COLO668 (cell line): ENCODE measurements around the gene LGALS7B.
A peak's percentile ranks its signal among the peaks of the same experiment; 100 is the strongest.
"Not testable (repeated sequence)": the region's sequence is repeated elsewhere in the genome, so short reads cannot be mapped to it uniquely, and the experiment has no call there.

Source experiments
- DNase-seq: peaks from one replicate; lab custom pipeline; 2025; ENCODE audit not compliant: unreplicated experiment; lab: John Stamatoyannopoulos, UW

The LGALS7B gene

DNA sequence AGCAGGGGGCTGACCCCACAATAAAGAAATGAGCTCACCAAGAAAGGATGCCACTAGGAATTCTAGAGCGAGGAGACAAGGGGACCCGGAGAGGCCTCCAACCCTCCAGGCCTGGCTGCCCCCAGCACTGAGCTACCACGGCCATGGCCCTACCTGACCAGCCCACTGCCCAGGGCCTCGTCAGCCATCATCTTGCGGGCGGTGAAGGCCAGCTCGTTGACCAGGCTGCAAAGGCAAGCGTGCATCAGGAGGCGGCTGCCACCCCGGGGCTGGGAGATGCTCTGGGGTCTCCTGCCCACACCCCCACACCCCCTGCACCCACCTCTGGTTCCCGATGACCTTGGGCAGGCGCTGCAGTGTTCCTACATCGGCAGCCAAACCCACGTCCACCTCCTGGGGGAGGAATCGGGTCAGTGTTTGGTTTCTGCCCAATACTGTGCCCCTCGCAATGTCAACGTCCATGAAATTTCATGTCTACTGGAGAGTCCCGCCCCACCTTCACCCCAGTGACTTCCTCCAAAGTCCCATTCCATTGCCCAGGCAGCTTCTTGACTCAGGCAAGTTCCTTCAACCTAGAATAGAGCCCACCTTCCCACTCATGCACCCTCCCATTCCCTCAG lies 27.2 kb downstream of the LGALS7B start:
- no peak for DNase-seq

DNA sequence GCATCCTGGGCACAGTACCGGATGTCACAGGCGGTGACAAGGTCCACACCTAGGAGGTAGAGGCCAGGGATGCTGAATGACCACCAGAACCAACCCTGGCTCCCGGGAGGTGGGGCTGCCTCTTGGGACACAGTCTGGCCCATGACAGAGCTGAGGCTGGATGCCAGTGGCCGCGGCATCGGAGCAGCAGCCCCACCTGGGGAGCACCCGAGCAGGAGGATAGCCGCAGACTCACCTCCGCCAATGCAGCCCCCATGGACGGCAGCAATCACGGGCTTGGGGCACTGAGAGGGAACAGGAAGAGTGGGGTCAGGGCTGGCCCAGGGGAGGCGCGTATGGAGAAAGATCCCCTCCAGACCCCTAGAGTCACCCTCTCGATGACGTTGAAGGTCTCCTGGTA lies 28.1 kb downstream of the LGALS7B start:
- DNase-seq = no peak

DNA sequence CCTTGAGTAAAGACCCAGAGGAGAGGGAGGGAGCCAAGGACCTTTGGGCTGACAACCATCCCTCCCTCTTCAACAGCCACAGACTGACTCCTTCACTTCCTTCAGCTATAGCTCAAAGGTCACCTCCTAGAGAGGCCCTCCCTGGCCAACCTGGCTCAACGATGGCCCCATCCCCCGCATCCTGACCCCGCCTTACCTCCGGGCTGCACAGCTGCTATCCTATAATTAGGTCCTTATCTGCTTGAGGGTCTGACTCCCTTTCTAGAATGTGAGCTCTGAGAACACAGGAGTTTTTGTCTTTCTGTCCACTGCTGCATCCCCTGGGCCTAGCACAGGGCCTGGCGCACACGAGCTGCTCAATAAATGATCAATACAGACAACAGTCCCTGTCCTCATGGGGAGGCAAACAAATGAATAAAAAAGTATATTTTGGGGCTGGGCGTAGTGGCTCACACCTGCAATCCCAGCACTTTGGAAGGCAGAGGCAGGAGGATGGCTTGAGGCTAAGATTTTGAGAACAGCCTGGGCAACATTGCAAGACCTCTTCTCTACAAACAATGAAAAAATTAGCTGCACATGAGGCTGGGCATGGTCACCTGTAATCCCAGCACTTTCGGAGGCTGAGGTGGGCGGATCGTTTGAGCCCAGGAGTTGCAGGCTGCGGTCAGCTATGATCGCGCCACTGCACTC lies 30.4 kb downstream of the LGALS7B start:
- DNase-seq = peak; percentile 13

DNA sequence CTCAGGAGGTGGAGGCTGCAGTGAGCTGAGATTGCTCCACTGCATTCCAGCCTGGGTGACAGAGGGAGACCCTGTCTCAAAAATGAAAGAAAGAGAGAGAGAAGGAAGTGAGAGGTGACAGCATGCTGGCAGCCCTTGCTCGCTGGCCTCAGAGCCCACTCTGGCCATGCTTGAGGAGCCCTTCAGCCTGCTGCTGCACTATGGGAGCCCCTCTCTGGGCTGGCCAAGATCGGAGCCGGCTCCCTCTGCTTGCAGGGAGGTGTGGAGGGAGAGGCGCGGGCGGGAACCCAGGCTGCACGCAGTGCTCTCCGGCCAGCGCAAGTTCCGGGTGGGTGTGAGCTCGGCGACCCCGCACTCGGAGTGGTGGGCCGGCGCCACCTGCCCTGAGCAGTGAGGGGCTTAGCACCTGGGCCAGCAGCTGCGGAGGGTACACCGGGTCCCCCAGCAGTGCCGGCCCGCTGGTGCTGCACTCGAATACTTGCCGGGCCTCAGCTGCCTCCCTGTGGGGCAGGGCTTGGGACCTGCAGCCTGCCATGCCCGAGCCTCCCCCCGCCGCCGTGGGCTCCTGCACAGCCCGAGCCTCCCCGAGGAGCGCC lies 32.3 kb downstream of the LGALS7B start:
- DNase-seq = not testable (repeated sequence)

DNA sequence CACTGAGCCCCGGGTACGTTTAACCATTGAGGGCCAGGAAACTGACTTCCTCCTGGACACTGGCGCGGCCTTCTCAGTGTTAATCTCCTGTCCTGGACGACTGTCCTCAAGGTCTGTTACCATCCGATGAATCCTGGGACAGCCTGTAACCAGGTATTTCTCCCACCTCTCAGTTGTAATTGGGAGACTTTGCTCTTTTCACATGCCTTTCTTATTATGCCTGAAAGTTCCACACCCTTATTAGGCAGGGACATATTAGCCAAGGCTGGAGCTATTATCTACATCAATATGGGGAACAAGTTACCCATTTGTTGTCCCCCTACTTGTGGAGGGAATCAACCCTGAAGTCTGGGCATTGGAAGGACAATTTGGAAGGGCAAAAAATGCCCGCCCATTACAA lies 36.9 kb downstream of the LGALS7B start:
- not testable (repeated sequence) for DNase-seq

DNA sequence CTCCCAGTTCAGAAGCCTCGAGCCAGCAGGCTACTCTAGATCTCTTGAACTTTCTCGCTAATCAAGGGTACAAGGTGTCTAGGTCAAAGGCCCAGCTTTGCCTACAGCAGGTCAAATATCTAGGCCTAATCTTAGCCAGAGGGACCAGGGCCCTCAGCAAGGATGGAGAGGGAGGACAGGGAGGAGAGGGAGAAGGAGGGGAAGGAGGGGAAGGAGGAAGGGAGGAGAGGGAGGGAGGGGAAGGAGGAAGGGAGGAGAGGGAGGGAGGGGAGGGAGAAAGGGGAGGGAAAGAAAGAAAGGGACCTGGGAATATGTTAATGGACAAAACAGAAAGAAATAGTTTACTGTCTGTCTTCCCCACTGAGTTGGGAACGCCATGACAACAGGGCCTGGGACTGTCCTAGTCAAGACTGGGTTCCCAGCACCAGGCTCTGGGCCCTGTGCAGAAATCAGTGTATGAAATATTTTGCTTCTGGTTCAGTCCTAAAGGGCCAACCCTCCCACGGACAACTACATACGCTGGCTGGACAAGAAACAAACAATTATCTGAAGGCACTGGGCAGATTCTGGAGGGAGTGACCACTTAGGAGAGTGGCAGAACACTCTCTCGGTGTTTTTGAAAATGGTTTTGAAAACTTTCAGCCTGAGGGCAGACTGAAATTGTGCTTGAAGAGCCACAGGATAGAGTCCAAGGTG lies 38.0 kb downstream of the LGALS7B start:
- DNase-seq = no peak

DNA sequence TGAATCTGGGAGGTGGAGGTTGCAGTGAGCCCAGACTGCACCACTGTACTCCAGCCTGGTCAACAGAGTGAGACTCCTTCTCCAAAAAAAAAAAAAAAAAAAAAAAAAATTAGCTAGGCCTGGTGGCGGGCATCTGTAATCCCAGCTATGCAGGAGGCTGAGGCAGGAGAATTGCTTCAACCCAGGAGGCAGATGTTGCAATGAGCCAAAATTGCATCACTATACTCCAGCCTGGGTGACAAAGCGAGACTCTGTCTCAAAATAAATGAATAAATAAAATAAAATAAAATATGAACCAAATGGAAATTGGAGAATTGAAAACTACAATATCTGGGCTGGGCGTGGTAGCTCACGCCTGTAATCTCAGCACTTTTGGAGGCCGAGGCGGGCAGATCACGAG lies 40.2 kb downstream of the LGALS7B start:
- not testable (repeated sequence) for DNase-seq

DNA sequence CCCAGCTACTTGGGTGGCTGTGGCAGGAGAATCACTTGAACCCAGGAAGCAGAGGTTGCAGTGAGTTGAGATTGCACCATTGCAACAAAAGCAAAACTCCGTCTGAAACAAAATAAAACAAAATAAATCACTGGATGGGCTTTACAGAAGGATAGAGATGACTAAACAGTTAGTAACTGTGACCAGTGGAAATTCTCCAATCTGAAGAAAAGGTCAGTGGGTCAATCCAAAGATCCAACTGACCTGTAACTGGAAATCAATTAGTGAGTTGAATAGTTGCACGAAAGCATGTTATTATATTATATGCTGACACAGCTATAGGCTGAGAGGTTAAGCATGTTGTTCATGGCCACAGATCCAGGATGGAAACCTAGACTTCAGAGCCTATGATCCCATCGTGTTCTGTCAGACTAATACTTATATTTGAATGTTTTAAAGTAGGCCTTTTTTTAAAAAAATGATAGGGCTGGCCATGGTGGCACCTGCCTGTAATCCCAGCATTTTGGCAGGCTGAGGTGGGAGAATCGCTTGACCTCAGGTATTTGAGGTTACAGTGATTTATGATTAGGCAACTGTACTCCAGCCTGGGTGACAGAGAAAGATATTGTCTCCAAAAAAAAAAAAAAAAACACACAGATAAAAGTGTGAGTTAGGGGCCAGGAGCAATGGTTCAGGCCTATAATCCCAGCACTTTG lies 41.2 kb downstream of the LGALS7B start:
- no peak for DNase-seq

DNA sequence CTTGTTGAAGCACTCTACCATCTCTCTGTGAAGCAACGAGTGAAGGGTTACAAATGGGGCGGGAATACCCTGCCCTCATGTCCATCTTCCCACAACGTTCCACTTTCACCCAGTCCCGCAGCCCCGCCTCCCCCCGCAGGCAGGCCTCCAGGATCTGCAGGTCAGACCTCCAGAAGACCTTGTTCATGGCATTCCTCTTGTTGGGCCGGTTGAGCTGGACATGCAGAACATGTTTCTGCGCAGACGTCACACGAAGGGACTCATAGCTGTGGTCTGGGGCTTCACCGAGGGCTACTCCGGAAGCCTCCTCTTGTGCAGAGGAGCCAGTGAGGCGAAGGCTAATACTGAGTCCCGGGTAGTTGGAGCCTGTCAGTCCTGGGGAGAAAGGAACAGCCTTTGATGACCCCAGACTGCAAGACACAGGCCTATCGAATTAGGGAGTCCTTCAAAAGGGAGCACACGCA lies 42.2 kb downstream of the LGALS7B start:
- peak; percentile 37 for DNase-seq

DNA sequence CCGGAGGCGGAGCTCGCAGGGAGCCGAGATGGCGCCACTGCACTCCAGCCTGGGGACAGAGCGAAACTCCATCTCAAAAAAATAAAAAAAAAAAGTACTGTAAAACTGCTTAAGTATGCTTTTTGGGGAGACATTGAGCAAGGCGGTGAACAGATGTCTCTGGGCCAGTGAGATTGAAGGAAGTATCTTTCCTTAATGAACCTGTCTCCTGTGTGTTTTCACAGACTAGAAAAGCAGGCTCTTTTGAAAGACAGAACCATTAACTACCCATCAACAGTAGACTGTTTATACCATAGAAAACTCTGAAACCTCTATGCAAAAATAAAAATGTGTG lies 44.1 kb downstream of the LGALS7B start:
- no peak for DNase-seq

DNA sequence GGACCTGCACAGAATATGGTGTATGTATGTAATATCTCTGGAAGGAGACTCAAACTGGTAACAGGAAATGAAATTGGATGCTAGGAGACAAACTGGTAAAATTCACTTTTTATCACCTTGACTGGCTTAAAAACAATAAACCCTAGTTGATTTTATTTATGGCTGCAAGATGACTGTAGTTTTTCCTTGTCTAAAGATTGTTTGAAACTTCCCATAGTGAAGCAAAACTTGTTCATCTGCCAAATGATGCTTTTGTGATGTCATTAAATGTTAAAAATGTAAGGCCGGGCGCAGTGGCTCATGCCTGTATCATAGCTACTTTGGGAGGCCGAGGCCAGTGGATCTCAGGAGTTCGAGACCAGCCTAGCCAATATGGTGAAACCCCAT lies 45.1 kb downstream of the LGALS7B start:
- DNase-seq = no peak

DNA sequence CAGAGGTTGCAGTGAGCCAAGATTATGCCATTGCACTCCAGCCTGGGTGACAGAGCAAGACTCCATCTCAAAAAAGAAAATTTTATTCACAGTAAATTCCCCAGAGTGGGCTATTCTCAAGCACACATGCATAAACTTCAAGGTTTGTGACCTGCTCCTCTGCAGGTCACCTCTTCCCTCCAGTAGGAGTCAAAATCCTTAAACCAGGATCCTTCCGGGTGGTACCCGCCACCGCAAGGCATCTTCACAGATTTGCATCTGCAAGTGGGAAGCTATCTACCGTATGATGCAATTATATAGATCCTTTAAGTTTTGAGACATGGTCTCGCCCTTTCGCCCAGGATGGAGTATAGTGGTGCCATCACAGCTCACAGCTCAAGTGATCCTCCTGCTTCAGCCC lies 45.6 kb downstream of the LGALS7B start:
- no peak for DNase-seq

DNA sequence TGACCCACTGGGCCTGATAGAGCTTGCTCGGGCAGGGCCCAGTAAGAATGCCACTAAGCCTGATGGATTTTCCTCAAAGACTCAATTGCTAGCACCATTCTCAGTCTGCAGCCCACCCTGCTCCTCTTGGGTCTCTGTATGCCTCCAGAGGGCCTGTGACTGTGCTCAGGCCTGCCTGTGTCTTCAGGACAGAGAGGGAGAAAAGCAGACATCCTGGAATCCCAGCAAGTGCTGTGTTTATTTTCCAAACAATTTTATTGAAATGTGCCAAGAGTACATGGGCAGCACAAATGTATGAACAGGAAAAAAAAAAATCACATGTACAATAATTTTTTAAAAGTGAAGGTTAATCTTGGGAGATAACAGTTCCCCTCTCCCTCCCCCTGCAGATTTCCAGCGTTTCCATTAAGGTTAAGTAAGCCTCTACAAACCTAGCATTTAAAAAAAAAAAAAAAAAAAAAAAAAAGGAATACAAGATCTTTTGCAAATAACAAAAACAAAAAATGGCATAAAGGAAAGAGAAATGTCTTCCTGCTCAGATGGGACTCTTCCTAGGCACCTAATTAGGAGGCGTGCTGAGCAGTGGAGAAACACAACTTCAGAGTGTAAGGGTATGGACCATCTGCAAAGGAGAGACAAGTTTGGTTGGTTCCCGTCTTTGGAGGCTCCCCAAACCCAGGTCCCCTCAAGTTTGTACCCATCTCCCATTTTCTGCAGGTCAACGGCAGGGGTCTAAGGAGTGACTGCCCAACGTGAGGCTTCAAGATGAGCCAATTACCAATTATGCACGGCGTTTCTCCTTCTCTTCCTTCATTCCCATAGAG lies 47.4 kb downstream of the LGALS7B start:
- DNase-seq = no peak

DNA sequence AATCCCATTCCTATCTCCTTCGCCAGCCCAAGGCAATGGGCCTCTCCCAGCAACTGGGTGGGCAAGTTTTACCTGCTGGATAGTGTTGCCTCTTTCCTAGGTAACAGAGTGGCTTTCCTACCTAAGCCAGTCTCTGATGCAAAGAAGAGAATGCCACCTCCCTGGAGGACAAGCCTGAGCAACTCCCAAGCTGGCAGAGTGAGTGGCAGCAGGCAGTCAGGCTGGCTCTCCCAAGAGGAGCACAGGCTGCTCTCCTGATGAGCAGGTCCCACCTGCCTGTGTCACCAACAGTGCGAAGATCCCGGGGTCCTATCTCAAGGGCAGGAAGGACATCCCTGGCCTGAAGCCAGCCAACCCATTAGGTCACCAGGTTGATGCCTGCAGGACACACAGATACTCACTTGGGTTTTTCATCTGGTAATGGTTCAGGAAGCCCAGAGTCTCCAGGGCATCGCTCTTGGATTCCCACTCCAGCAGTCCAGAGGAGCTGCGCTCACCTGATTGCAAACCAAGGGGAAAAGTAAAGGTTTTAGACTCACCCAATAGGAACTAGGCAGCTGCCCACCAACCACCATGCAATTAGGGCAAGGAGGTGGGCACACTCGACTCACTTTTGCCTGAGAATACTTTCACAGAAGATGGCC lies 48.1 kb downstream of the LGALS7B start:
- DNase-seq = no peak

DNA sequence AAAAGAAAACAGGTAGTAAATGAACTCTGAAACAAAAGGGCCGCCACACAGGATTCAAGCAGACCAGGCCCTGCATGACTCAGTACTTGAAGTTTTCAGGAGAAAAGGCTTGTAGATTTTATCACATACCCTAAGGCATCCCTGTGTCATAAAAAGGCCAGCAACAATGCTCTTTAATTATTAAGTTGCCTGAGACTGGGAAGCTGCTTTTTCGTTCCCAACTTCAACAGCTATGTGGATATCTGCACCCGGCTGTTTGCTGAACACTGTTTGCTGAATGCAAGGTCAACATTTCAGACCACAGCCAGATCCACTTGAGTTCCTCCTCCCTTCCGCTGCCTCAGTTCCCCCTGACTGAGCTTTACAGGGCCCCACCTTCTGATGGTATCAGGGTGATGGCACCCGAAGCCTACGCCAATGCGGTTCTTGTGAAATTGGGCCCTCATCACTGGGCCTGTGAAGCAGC lies 48.7 kb downstream of the LGALS7B start:
- peak; percentile 10 for DNase-seq

DNA sequence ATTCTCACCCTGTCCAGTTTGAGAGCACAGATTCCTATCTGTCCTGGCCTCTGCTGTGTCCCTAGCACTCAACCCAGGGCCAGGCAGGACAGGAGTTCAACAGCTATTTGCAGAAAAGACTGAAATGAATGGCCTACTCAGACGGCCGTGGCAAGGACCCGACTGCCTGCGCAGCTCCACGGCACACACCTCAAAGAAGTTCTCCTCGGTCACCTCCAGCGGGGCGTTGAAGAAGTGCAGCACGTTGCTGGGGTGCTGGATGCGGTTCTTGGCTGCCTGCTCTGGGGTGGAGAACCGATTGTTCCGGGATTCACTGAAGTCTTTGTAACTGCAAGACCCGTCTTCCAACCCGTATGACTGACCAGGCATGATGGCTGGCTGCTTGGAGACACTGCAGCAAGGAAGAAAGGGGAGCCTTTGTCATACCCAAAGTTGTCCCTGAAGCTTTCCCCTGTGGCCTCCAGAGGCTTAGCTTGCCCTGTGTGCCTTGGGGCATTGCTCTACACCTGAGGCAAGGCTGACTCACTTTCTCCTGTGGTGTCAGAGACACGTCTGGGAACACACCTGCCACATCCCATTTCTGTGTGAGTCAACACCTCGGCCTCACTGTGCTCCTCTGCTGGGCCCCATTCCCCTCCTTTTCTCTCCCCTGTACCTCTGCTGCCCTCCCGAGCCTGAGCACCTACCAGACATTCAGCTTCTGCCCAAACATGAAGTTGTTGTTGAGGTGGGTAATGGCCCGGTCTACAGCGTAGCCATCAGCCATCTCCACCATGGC lies 49.4 kb downstream of the LGALS7B start:
- peak; percentile 34 for DNase-seq

DNA sequence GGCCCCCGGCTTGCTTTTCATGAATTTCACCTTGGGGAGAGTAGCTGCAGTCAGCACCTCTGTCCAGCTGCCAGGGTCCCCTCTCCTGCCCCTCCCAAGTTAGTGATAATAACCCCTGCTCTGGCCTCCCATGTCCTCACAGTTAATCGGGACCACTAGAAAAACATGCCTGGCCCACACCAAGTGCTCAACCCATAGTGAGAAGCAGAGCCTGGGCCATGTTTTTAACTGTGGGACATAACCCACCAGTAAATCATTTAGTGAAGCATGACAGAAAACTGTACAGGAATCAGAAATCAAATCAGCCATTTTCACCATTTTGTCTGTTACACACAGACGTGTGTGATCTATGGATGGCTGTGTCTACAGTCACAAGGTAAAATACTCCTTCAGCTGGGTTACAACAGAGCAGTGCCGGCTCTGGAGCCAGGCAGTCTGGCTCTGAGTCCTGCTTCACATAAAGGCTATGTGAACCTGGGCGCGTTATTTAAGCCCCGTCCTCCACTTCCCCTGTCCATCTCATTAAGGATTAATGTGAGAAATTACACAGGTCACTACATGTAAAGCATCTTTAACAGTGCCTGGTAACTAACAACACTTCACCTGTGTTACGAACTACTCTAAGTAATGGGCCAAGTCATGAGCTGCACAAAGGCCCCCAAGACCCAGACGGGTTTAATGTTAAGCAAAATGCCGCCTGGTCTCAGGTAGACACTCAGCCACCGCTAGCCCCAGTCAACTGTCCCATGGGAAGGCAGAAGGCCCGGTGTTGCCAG lies 50.2 kb downstream of the LGALS7B start:
- no peak for DNase-seq

DNA sequence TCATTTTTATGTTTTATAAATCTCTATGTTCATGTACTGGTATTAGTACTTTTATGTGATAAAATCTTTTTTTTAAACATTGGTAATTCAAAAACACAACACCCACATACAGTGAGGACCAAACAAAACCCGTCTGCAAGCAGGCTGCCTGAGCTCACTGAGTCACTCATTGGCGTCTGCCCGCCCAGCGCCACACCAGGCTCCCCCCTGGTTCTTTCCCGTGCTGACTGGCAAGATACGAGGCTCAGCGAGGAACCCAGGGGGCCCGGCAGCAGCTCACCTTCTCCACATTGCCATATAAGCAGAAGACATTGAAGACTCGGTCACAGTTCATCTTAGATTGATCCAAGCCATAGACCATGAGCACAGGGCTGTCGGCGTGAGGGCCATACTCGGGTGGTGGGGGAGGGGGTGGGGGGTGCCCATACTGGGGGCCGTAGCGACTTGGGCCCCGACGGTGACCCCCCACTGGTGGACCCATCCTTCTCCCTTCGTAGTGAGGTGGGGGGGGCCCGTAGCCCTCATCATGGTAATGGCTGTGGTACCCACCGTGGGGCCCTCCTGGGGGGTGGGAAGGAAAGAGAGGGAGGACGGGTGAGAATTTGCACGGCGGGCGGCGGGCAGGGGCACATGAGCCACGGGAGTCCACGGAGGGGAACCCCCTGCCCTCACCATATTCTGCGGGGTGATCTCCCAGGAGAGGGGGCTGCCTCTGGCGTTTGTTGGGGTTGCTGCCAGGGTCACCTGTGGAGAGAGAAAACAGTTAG lies 51.0 kb downstream of the LGALS7B start:
- no peak for DNase-seq
